Measurements from ENCODE around the gene GABRD.

DNA sequence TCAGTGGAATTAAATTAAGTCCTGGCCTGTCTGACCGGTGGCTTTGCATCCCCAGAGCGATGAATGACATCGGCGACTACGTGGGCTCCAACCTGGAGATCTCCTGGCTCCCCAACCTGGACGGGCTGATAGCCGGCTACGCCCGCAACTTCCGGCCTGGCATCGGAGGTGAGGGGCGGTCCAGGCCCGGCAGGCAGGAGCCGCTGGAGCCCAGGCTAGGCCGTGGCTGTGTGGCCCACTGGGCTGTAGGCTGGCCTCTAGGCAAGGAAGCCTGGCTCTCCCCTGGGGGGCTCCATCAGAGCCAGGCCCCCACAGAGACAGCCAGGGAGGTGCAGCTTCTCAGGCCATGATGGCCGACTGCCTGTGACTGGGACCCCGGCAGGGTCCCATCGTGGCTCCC is 5.7 kb downstream of the GABRD start:
- TF ChIP-seq, protein P1, sequence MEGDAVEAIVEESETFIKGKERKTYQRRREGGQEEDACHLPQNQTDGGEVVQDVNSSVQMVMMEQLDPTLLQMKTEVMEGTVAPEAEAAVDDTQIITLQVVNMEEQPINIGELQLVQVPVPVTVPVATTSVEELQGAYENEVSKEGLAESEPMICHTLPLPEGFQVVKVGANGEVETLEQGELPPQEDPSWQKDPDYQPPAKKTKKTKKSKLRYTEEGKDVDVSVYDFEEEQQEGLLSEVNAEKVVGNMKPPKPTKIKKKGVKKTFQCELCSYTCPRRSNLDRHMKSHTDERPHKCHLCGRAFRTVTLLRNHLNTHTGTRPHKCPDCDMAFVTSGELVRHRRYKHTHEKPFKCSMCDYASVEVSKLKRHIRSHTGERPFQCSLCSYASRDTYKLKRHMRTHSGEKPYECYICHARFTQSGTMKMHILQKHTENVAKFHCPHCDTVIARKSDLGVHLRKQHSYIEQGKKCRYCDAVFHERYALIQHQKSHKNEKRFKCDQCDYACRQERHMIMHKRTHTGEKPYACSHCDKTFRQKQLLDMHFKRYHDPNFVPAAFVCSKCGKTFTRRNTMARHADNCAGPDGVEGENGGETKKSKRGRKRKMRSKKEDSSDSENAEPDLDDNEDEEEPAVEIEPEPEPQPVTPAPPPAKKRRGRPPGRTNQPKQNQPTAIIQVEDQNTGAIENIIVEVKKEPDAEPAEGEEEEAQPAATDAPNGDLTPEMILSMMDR (IDR thresholded peaks at IDR 0.05) = no peak
- TF ChIP-seq POLR2A (IDR thresholded peaks at IDR 0.05) = no peak
